PFSK-1 (cell line): ENCODE data around the gene SCGB3A2.

Experiments
- POLR2AphosphoS5 ChIP-seq: IDR thresholded peaks from 2 replicates; pipeline ENCODE4 v1.6.1; 2012; ENCODE audit warnings: low read depth, mild to moderate bottlenecking, control low read depth, low read length, moderate library complexity
- REST ChIP-seq, 2 experiments: IDR thresholded peaks; 2 replicates each; pipeline versions ENCODE4 v1.6.1 to v1.8.0; 2011 to 2012; ENCODE audit warnings: low read depth in 2 of 2, low read length in 2 of 2, control low read depth in 1 of 2, inconsistent platforms in 1 of 2, mild to moderate bottlenecking in 1 of 2, moderate library complexity in 1 of 2; ENCODE audit not compliant: insufficient read depth in 1 of 2
- SIN3A ChIP-seq: IDR thresholded peaks from 2 replicates; pipeline ENCODE4 v1.6.1; 2012; ENCODE audit warnings: mild to moderate bottlenecking, low read length, moderate library complexity, borderline replicate concordance; ENCODE audit not compliant: insufficient read depth

DNA sequence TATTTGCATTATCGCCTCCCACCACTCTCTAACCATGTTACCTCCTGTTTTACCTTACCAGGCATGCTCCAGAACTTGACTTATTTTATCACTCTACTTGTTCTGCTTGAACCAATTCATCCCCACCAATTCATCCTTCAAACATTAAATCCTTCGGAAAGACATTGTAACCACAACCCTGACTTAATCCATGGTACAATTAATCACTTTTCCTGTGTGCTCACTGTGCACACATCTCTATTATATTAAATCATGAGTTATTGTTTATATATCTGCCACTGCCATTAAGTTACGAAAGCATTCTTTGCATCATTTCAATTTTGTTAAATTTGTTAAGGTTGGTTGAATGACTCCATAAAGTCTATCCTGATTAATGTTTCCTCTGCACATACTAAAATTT is 35.3 kb downstream of the SCGB3A2 start:
- TF ChIP-seq POLR2AphosphoS5 (no peak), REST (IDR thresholded peaks at IDR 0.05; ENCODE audit: insufficient read depth in 1 of 2, low read depth in 2 of 2, low read length in 2 of 2) (no peak), SIN3A (no peak)
